IMR-90 (cell line): ENCODE results near the gene ENPEP. TPM values are rescaled to one million over a fixed set of nuclear protein-coding genes. Genes with fewer than 3 reads are reported as not detected.

Experiments
- ATAC-seq: fragments of 200-7000 bp; cut with Tn5 transposase; 2 replicates; pipeline ENCODE4 v1.9.1; 2020; ENCODE audit warnings: low read depth, mild to moderate bottlenecking, moderate library complexity
- BruUV-seq: library from RNA; stranded (reverse); fragments of 400-500 nt; replicated peaks from 2 replicates; lab custom pipeline; 2021; lab: Mats Ljungman, UMichigan
- CTCF ChIA-PET: fragments of 300-600 bp; formaldehyde crosslinking; extraction: SDS; loops from one replicate; lab custom pipeline; 2021; ENCODE audit warnings: antibody characterized with exemption; lab: Yijun Ruan, JAX
- POLR2A ChIA-PET: fragments of 300-600 bp; sonication (Branson Sonifier 250); formaldehyde crosslinking; loops from one replicate; lab custom pipeline; 2022; ENCODE audit warnings: antibody characterized with exemption; ENCODE audit not compliant: unreplicated experiment; lab: Charles Lee
- DNase-seq: peaks from one replicate; pipeline ENCODE4 v3.0.0; 2013
- H2AFZ ChIP-seq: replicated peaks from 2 replicates; pipeline ENCODE3; 2013; ENCODE audit warnings: low read length, mild to moderate bottlenecking; ENCODE audit not compliant: poor library complexity
- H2AK5ac ChIP-seq: 2 replicates; pipeline ENCODE4 v1.6.1; 2013; ENCODE audit warnings: low read depth, low read length, inconsistent platforms
- H2AK9ac ChIP-seq: replicated peaks from 2 replicates; pipeline ENCODE3; 2013; ENCODE audit warnings: mild to moderate bottlenecking, low read depth, low read length, moderate library complexity; ENCODE audit not compliant: poor library complexity
- H2BK120ac ChIP-seq: 2 replicates; pipeline ENCODE4 v1.6.1; 2013; ENCODE audit warnings: low read depth, low read length, inconsistent platforms
- H2BK15ac ChIP-seq: 3 replicates; pipeline ENCODE4 v1.6.1; 2013; ENCODE audit warnings: low read depth, low read length, inconsistent platforms
- H2BK20ac ChIP-seq: 2 replicates; pipeline ENCODE4 v1.6.1; 2013; ENCODE audit warnings: low read depth, mild to moderate bottlenecking, inconsistent platforms, low read length, moderate library complexity
- H2BK5ac ChIP-seq: 2 replicates; pipeline ENCODE4 v1.6.1; 2013; ENCODE audit warnings: mild to moderate bottlenecking, low read depth, low read length, inconsistent platforms; ENCODE audit not compliant: poor library complexity, severe bottlenecking
- H3K14ac ChIP-seq: replicated peaks from 2 replicates; pipeline ENCODE4 v1.6.1; 2013; ENCODE audit warnings: low read depth, low read length, inconsistent platforms
- H3K18ac ChIP-seq: 2 replicates; pipeline ENCODE4 v1.6.1; 2013; ENCODE audit warnings: low read depth, low read length, control low read depth
- H3K23ac ChIP-seq: 2 replicates; pipeline ENCODE4 v1.6.1; 2013; ENCODE audit warnings: low read depth, low read length, inconsistent platforms
- H3K27ac ChIP-seq: 2 replicates; pipeline ENCODE4 v1.5.1; 2013; ENCODE audit warnings: mild to moderate bottlenecking, control low read depth, low read length; ENCODE audit not compliant: insufficient read depth
- H3K27me3 ChIP-seq: 2 replicates; pipeline ENCODE4 v1.6.1; 2013; ENCODE audit warnings: low read length; ENCODE audit not compliant: control insufficient read depth, insufficient read depth
- H3K36me3 ChIP-seq: 2 replicates; pipeline ENCODE4 v1.6.1; 2013; ENCODE audit warnings: low read length, mixed read lengths; ENCODE audit not compliant: control insufficient read depth, insufficient read depth
- H3K4ac ChIP-seq: 2 replicates; pipeline ENCODE4 v1.6.1; 2013; ENCODE audit warnings: low read depth, low read length, inconsistent platforms
- H3K4me1 ChIP-seq: 2 replicates; pipeline ENCODE4 v1.6.1; 2013; ENCODE audit warnings: low read length, mixed read lengths; ENCODE audit not compliant: control insufficient read depth, insufficient read depth
- H3K4me2 ChIP-seq: 2 replicates; pipeline ENCODE4 v1.6.1; 2013; ENCODE audit warnings: low read depth, mild to moderate bottlenecking, control low read depth, low read length, moderate library complexity
- H3K4me3 ChIP-seq: 2 replicates; pipeline ENCODE4 v1.5.1; 2013; ENCODE audit warnings: low read depth, mild to moderate bottlenecking, control low read depth, low read length, moderate library complexity; ENCODE audit not compliant: insufficient read depth
- H3K56ac ChIP-seq: 2 replicates; pipeline ENCODE4 v1.6.1; 2013; ENCODE audit warnings: low read length, inconsistent platforms; ENCODE audit not compliant: insufficient read depth; ENCODE audit errors: extremely low read depth
- H3K79me1 ChIP-seq, 2 experiments: 2 replicates each; pipeline ENCODE4 v1.6.1; 2013; ENCODE audit warnings: low read length in 2 of 2, inconsistent platforms in 1 of 2, low read depth in 1 of 2
- H3K9ac ChIP-seq: 2 replicates; pipeline ENCODE4 v1.6.1; 2013; ENCODE audit warnings: low read depth, low read length, control low read depth
- H3K9me1 ChIP-seq: 2 replicates; pipeline ENCODE4 v1.6.1; 2013; ENCODE audit warnings: low read length, inconsistent platforms; ENCODE audit not compliant: insufficient read depth
- H3K9me3 ChIP-seq: 2 replicates; pipeline ENCODE4 v1.6.1; 2013; ENCODE audit warnings: low read length; ENCODE audit not compliant: control insufficient read depth, insufficient read depth
- H4K20me1 ChIP-seq: 2 replicates; pipeline ENCODE4 v1.6.1; 2013; ENCODE audit warnings: low read length, inconsistent platforms; ENCODE audit not compliant: insufficient read depth
- H4K5ac ChIP-seq: 2 replicates; pipeline ENCODE4 v1.6.1; 2013; ENCODE audit warnings: mild to moderate bottlenecking, low read depth, low read length, control low read depth
- H4K8ac ChIP-seq, 2 experiments: 2 replicates each; pipeline ENCODE4 v1.6.1; 2013; ENCODE audit warnings: low read depth in 2 of 2, low read length in 2 of 2, control low read depth in 1 of 2, inconsistent platforms in 1 of 2
- H4K91ac ChIP-seq: 2 replicates; pipeline ENCODE4 v1.6.1; 2013; ENCODE audit warnings: low read depth, low read length, inconsistent platforms; ENCODE audit not compliant: insufficient read depth
- BHLHE40 ChIP-seq: fragments of 150-350 bp; IDR thresholded peaks from 2 replicates; pipeline ENCODE4 v1.6.1; 2016; ENCODE audit warnings: mild to moderate bottlenecking, low read depth, low read length
- MAFK ChIP-seq: IDR thresholded peaks from 2 replicates; pipeline ENCODE4 v1.6.1; 2012; ENCODE audit warnings: low read depth, low read length, improper control_type of control experiment
- MXI1 ChIP-seq: IDR thresholded peaks from 2 replicates; pipeline ENCODE4 v1.6.1; 2012; ENCODE audit warnings: low read depth, mild to moderate bottlenecking, low read length, moderate library complexity, borderline replicate concordance
- NFE2L2 ChIP-seq: fragments of 150-350 bp; IDR thresholded peaks from 2 replicates; pipeline ENCODE4 v1.6.1; 2016; ENCODE audit warnings: low read depth, mild to moderate bottlenecking, low read length
- POLR2A ChIP-seq: IDR thresholded peaks from 2 replicates; pipeline ENCODE4 v1.6.1; 2012; ENCODE audit warnings: mild to moderate bottlenecking, low read depth, low read length
- RCOR1 ChIP-seq: IDR thresholded peaks from 2 replicates; pipeline ENCODE4 v1.6.1; 2012; ENCODE audit warnings: mild to moderate bottlenecking, low read length, improper control_type of control experiment; ENCODE audit not compliant: insufficient replicate concordance
- RFX5 ChIP-seq: IDR thresholded peaks from 2 replicates; pipeline ENCODE4 v1.8.0; 2012; ENCODE audit warnings: low read depth, mild to moderate bottlenecking, low read length, moderate library complexity
- SMC3 ChIP-seq: fragments of 150-350 bp; IDR thresholded peaks from 2 replicates; pipeline ENCODE4 v1.6.1; 2016; ENCODE audit warnings: low read depth, mild to moderate bottlenecking, antibody characterized with exemption, low read length, moderate library complexity
- WGBS, 2 experiments: methylation state at CpG; one replicate each; pipeline versions ENCODE4 v1.1.5 to v1.1.7; 2013; ENCODE audit warnings: missing lambda C conversion rate in 2 of 2; ENCODE audit not compliant: insufficient read length in 1 of 2; ENCODE audit errors: extremely low coverage in 2 of 2; 5-methylcytosine and 5-hydroxymethylcytosine counted together
- dilution Hi-C: fragments of 300-500 bp; cut with HindIII; formaldehyde crosslinking; loops from one replicate; pipeline ENCODE4 v1.14.3; 2018; ENCODE audit warnings: low sequenced_read_pairs; ENCODE audit not compliant: unreplicated experiment
- in situ Hi-C: fragments of 300-500 bp; cut with MboI; formaldehyde crosslinking; loops from 3 replicates; pipeline ENCODE4 v1.14.3; 2019; ENCODE audit warnings: low sequenced_read_pairs, inconsistent platforms, mixed read lengths
- intact Hi-C: fragments of 100-400 bp; cut with micrococcal nuclease; formaldehyde crosslinking; loops from 2 replicates; pipeline ENCODE4 v1.10.0; 2022
- polyA plus RNA-seq, 3 experiments: library from polyadenylated mRNA; depleted of rRNA; stranded (reverse); fragments of >200 nt; gene quantifications; 2 replicates each; pipeline ENCODE4 v1.2.3, GENCODE V29; 2012; ENCODE audit warnings: low replicate concordance in 1 of 3
- total RNA-seq: library from RNA; depleted of rRNA; stranded (reverse); fragments of >200 nt; gene quantifications from 2 replicates; pipeline ENCODE4 v1.2.3, GENCODE V29; 2012
- TF ChIP-seq, protein P1 (sequence below): conservative IDR thresholded peaks from 2 replicates; pipeline ENCODE4 v1.5.1; 2012; ENCODE audit warnings: mild to moderate bottlenecking, low read depth, low read length, improper control_type of control experiment
- TF ChIP-seq, protein P2 (sequence below): fragments of 150-350 bp; IDR thresholded peaks from 2 replicates; pipeline ENCODE4 v1.6.1; 2017; ENCODE audit warnings: mild to moderate bottlenecking, antibody characterized with exemption, low read length, low read depth

The ENPEP gene
- total and polyA plus RNA-seq, 2 of the 4 experiments (the other 2 are of a cell fraction): 0.12 to 0.18 TPM

- Histone ChIP-seq H3K14ac (no peak overlapping the region), H3K27me3 (peaks cover 65% of the 10 kb centered on the region), H3K18ac (no peak overlapping the region), H3K9ac (no peak overlapping the region), H4K20me1 (no peaks in the 10 kb centered on the region), H2BK20ac (no peak overlapping the region), H2BK5ac (no peak overlapping the region), H4K5ac (no peak overlapping the region), H3K9me3 (peaks cover 11% of the 10 kb centered on the region), H2BK120ac (no peak overlapping the region), H3K36me3 (no peaks in the 10 kb centered on the region), H3K4me2 (no peak overlapping the region; the same call in 1 of the 2 replicates), H3K4me3 (no peak overlapping the region), H3K56ac (no peak overlapping the region), H2BK15ac (no peak overlapping the region), H3K27ac (no peak overlapping the region), H4K8ac (no peak overlapping the region), H2AK5ac (no peak overlapping the region), H3K79me1 (no peaks in the 10 kb centered on the region), H2AFZ (no peak overlapping the region), H2AK9ac (no peak overlapping the region), H3K23ac (no peak overlapping the region), H3K9me1 (no peaks in the 10 kb centered on the region), H4K91ac (no peak overlapping the region), H3K4ac (no peak overlapping the region), H3K4me1 (0 out of 2 replicates have a peak, but pooled peaks cover 1% of the 10 kb centered on the region)
- peak; percentile 44; the same call in 1 of the 2 replicates for ATAC-seq
- ChIA-PET CTCF (interaction anchor here (1.5 kb wide), 1 partner anchor 9 kb away, joined by 3 read pairs; no protein-coding TSS in a partner anchor), POLR2A (interaction anchor here (0.6 kb wide), 1 partner anchor 23 kb away, joined by 3 read pairs; no protein-coding TSS in a partner anchor)
- dilution Hi-C loops (no loop called here), in situ Hi-C loops (no loop called here), intact Hi-C loops (no loop called here)
- BruUV-seq: no TSS peak
- WGBS, 2 experiments: 9% methylated on average over 12 of the region's 54 CpGs; no CpG with 5 or more reads in 1 of the 2 experiments
- DNase-seq: no peak
- TF ChIP-seq RFX5 (no peak), MAFK (no peak), MXI1 (no peak), BHLHE40 (no peak), POLR2A (no peak), SMC3 (no peak), NFE2L2 (no peak), RCOR1 (no peak)
- TF ChIP-seq, protein P1, sequence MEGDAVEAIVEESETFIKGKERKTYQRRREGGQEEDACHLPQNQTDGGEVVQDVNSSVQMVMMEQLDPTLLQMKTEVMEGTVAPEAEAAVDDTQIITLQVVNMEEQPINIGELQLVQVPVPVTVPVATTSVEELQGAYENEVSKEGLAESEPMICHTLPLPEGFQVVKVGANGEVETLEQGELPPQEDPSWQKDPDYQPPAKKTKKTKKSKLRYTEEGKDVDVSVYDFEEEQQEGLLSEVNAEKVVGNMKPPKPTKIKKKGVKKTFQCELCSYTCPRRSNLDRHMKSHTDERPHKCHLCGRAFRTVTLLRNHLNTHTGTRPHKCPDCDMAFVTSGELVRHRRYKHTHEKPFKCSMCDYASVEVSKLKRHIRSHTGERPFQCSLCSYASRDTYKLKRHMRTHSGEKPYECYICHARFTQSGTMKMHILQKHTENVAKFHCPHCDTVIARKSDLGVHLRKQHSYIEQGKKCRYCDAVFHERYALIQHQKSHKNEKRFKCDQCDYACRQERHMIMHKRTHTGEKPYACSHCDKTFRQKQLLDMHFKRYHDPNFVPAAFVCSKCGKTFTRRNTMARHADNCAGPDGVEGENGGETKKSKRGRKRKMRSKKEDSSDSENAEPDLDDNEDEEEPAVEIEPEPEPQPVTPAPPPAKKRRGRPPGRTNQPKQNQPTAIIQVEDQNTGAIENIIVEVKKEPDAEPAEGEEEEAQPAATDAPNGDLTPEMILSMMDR: no peak
- TF ChIP-seq, protein P2, sequence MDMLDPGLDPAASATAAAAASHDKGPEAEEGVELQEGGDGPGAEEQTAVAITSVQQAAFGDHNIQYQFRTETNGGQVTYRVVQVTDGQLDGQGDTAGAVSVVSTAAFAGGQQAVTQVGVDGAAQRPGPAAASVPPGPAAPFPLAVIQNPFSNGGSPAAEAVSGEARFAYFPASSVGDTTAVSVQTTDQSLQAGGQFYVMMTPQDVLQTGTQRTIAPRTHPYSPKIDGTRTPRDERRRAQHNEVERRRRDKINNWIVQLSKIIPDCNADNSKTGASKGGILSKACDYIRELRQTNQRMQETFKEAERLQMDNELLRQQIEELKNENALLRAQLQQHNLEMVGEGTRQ: no peak
Observed at GRCh38 chr4:110610940-110611831, 135.2 kb downstream of the ENPEP start.
